DMS153 (cell line): ENCODE data around the gene UQCC3.
"Not testable (repeated sequence)": the region's sequence is repeated elsewhere in the genome, so short reads cannot be mapped to it uniquely, and the experiment has no call there.

Experiments used
- DNase-seq: peaks from one replicate; lab custom pipeline; 2025; lab: John Stamatoyannopoulos, UW

UQCC3 gene

GRCh38 chr11:62665599-62666258, 5.7 kb upstream of the UQCC3 start:
- DNase-seq: peak; percentile 18

GRCh38 chr11:62666259-62666926, 5.1 kb upstream of the UQCC3 start:
- no peak for DNase-seq

GRCh38 chr11:62667460-62667859, 4.0 kb upstream of the UQCC3 start:
- no peak for DNase-seq

- no peak for DNase-seq
Observed at GRCh38 chr11:62669420-62670161, 1.9 kb upstream of the UQCC3 start.

GRCh38 chr11:62671236-62671607, 251 bp upstream of the UQCC3 start:
- no peak for DNase-seq

GRCh38 chr11:62673196-62673525, 1.7 kb downstream of the UQCC3 start:
- no peak for DNase-seq

- not testable (repeated sequence) for DNase-seq
Observed at GRCh38 chr11:62675415-62675814, 3.9 kb downstream of the UQCC3 start.

GRCh38 chr11:62676698-62677097, 5.2 kb downstream of the UQCC3 start:
- no peak for DNase-seq

GRCh38 chr11:62677156-62677555, 5.7 kb downstream of the UQCC3 start:
- DNase-seq: no peak

- no peak for DNase-seq
Observed at GRCh38 chr11:62677714-62678113, 6.2 kb downstream of the UQCC3 start.

GRCh38 chr11:62678433-62678769, 6.9 kb downstream of the UQCC3 start:
- no peak for DNase-seq

GRCh38 chr11:62678770-62679696, 7.6 kb downstream of the UQCC3 start, which contains the start of gene UBXN1:
TSS of gene UBXN1 (minus strand) at chr11:62679073. CDS start at chr11:62678923, 150 bp downstream.
- peak; percentile 56 for DNase-seq

GRCh38 chr11:62680825-62681240, 9.4 kb downstream of the UQCC3 start:
- peak; percentile 38 for DNase-seq

GRCh38 chr11:62682518-62682917, 11.0 kb downstream of the UQCC3 start:
- no peak for DNase-seq

- no peak for DNase-seq
Observed at GRCh38 chr11:62687508-62688396, 16.3 kb downstream of the UQCC3 start.

GRCh38 chr11:62688491-62688890, 17.0 kb downstream of the UQCC3 start:
- no peak for DNase-seq

- DNase-seq: no peak
Observed at GRCh38 chr11:62689421-62690183, 18.1 kb downstream of the UQCC3 start, which contains the start of gene LRRN4CL. TSS of gene LRRN4CL (minus strand) at chr11:62689530. CDS start at chr11:62688508, 1,022 bp downstream.

- DNase-seq: not testable (repeated sequence)
Observed at GRCh38 chr11:62693624-62694023, 22.2 kb downstream of the UQCC3 start.

- no peak for DNase-seq
Observed at GRCh38 chr11:62694455-62695167, 23.1 kb downstream of the UQCC3 start.

- DNase-seq: no peak
Observed at GRCh38 chr11:62702246-62702645, 30.8 kb downstream of the UQCC3 start.
